HCT116 (cell line): Measurements from ENCODE around the gene MOCS1.
A peak's percentile ranks its signal among the peaks of the same experiment; 100 is the strongest.

ENCODE experiments used
- CBX3 ChIP-seq: IDR thresholded peaks from 2 replicates; pipeline ENCODE4 v1.6.1; 2012; ENCODE audit warnings: low read depth
- CEBPB ChIP-seq: IDR thresholded peaks from 2 replicates; pipeline ENCODE4 v1.6.1; 2012; ENCODE audit warnings: low read depth
- EZH2 ChIP-seq: fragments of 200-600 bp; sonication (generic); IDR thresholded peaks from 2 replicates; pipeline ENCODE4 v1.6.1; 2017; ENCODE audit warnings: antibody characterized with exemption, mixed run types
- JUND ChIP-seq: IDR thresholded peaks from 2 replicates; pipeline ENCODE4 v1.6.1; 2012
- POLR2A ChIP-seq: IDR thresholded peaks from 2 replicates; pipeline ENCODE4 v1.7.0; 2011; ENCODE audit warnings: borderline replicate concordance; ENCODE audit not compliant: insufficient read depth, insufficient read length; ENCODE audit errors: extremely low read depth
- POLR2AphosphoS5 ChIP-seq: IDR thresholded peaks from 2 replicates; pipeline ENCODE4 v1.6.1; 2011; ENCODE audit warnings: mild to moderate bottlenecking, low read depth, low read length, moderate library complexity
- RAD21 ChIP-seq: IDR thresholded peaks from 2 replicates; pipeline ENCODE4 v1.6.1; 2012; ENCODE audit warnings: low read depth, mild to moderate bottlenecking
- TCF7L2 ChIP-seq: IDR thresholded peaks from 2 replicates; pipeline ENCODE4 v1.7.0; 2011; ENCODE audit warnings: borderline replicate concordance, inconsistent platforms; ENCODE audit not compliant: insufficient read depth, insufficient read length; ENCODE audit errors: extremely low read depth
- ZNF274 ChIP-seq: fragments of 200-500 bp; sonication (Bioruptor generic); IDR thresholded peaks from 2 replicates; pipeline ENCODE4 v1.6.1; 2014; ENCODE audit warnings: mild to moderate bottlenecking, low read depth, low read length, inconsistent platforms
- TF ChIP-seq, protein P1 (sequence below), 3 experiments: fragments of 200-600 bp in 1 of 3; sonication (generic) in 1 of 3; IDR thresholded peaks in 2 of 3; conservative IDR thresholded peaks in 1 of 3; 2 replicates each; pipeline ENCODE4 v1.5.1; 2012 to 2017; ENCODE audit warnings: low read depth in 2 of 3, low read length in 2 of 3, antibody characterized with exemption in 1 of 3, borderline replicate concordance in 1 of 3, control low read depth in 1 of 3, mild to moderate bottlenecking in 1 of 3, mixed read lengths in 1 of 3, mixed run types in 1 of 3, moderate library complexity in 1 of 3; ENCODE audit not compliant: insufficient read depth in 1 of 3
- TF ChIP-seq, protein P2 (sequence below): IDR thresholded peaks from 2 replicates; pipeline ENCODE4 v1.6.1; 2012
- TF ChIP-seq, protein P3 (sequence below): IDR thresholded peaks from 2 replicates; pipeline ENCODE4 v1.6.1; 2012; ENCODE audit warnings: low read depth
- TF ChIP-seq, protein P4 (sequence below): IDR thresholded peaks from 2 replicates; pipeline ENCODE4 v1.6.1; 2012

DNA sequence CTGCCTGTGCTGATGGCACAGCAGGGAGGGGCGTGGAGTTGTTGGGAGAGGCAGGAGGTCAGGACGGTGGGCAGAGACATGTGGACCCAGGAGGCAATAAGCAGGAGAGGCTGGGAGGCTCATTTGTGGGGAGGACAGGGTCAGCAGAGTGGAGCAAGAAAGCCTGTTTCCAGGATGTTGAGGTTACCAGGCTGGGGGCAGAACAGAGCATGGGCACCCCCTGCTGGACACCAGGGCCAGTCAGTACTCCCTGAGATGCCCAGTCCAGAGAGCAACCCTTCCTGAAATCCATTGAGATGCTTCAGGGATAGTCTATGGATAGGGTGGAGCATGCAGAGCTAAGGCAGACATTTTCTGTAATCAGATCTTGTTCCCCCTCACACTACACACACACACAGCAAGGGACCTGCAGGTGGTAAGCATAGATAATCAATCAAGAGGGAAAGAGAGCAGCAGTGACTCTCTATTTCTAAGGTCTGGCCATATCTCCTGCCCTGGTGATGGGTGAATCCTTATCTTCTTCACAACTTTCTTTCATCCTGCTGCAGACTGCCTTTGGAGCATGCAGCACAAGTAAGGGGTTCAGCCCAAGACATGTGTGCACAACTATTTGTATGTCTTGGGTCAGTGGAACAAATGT lies 41.7 kb downstream of the MOCS1 start:
- TF ChIP-seq, protein P1, sequence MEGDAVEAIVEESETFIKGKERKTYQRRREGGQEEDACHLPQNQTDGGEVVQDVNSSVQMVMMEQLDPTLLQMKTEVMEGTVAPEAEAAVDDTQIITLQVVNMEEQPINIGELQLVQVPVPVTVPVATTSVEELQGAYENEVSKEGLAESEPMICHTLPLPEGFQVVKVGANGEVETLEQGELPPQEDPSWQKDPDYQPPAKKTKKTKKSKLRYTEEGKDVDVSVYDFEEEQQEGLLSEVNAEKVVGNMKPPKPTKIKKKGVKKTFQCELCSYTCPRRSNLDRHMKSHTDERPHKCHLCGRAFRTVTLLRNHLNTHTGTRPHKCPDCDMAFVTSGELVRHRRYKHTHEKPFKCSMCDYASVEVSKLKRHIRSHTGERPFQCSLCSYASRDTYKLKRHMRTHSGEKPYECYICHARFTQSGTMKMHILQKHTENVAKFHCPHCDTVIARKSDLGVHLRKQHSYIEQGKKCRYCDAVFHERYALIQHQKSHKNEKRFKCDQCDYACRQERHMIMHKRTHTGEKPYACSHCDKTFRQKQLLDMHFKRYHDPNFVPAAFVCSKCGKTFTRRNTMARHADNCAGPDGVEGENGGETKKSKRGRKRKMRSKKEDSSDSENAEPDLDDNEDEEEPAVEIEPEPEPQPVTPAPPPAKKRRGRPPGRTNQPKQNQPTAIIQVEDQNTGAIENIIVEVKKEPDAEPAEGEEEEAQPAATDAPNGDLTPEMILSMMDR (IDR thresholded peaks at IDR 0.05 in 2 of 3, conservative IDR thresholded peaks at IDR 0.05 in 1 of 3; ENCODE audit: borderline replicate concordance in 1 of 3, insufficient read depth in 1 of 3, low read depth in 2 of 3, low read length in 2 of 3) = peak; percentile 47 to 71 (median 66); a peak in 5 of 6 replicates
- TF ChIP-seq JUND (no peak), POLR2AphosphoS5 (no peak), ZNF274 (no peak), TCF7L2 (no peak), RAD21 (peak; percentile 73), CBX3 (no peak), POLR2A (no peak), EZH2 (no peak), CEBPB (no peak)
- TF ChIP-seq, protein P2, sequence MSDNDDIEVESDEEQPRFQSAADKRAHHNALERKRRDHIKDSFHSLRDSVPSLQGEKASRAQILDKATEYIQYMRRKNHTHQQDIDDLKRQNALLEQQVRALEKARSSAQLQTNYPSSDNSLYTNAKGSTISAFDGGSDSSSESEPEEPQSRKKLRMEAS = no peak
- TF ChIP-seq, protein P3, sequence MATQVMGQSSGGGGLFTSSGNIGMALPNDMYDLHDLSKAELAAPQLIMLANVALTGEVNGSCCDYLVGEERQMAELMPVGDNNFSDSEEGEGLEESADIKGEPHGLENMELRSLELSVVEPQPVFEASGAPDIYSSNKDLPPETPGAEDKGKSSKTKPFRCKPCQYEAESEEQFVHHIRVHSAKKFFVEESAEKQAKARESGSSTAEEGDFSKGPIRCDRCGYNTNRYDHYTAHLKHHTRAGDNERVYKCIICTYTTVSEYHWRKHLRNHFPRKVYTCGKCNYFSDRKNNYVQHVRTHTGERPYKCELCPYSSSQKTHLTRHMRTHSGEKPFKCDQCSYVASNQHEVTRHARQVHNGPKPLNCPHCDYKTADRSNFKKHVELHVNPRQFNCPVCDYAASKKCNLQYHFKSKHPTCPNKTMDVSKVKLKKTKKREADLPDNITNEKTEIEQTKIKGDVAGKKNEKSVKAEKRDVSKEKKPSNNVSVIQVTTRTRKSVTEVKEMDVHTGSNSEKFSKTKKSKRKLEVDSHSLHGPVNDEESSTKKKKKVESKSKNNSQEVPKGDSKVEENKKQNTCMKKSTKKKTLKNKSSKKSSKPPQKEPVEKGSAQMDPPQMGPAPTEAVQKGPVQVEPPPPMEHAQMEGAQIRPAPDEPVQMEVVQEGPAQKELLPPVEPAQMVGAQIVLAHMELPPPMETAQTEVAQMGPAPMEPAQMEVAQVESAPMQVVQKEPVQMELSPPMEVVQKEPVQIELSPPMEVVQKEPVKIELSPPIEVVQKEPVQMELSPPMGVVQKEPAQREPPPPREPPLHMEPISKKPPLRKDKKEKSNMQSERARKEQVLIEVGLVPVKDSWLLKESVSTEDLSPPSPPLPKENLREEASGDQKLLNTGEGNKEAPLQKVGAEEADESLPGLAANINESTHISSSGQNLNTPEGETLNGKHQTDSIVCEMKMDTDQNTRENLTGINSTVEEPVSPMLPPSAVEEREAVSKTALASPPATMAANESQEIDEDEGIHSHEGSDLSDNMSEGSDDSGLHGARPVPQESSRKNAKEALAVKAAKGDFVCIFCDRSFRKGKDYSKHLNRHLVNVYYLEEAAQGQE = no peak
- TF ChIP-seq, protein P4, sequence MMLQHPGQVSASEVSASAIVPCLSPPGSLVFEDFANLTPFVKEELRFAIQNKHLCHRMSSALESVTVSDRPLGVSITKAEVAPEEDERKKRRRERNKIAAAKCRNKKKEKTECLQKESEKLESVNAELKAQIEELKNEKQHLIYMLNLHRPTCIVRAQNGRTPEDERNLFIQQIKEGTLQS = no peak
